Osteoblast (primary cell): ENCODE results near the gene NEUROD2. TPM values are rescaled to one million over a fixed set of nuclear protein-coding genes. Genes with fewer than 3 reads are reported as not detected.

ENCODE experiments used
- DNase-seq: peaks from one replicate; pipeline ENCODE4 v3.0.0; 2011; ENCODE audit warnings: low spot score, mixed read lengths; ENCODE audit not compliant: insufficient read length; ENCODE audit errors: missing footprints
- H2AFZ ChIP-seq: 2 replicates; pipeline ENCODE4 v1.6.0; 2011; ENCODE audit warnings: mild to moderate bottlenecking, low read length
- H3K27ac ChIP-seq: 2 replicates; pipeline ENCODE4 v1.5.1; 2011; ENCODE audit warnings: mild to moderate bottlenecking, low read depth, low read length, moderate library complexity
- H3K27me3 ChIP-seq: 2 replicates; pipeline ENCODE4 v1.6.0; 2012; ENCODE audit warnings: mild to moderate bottlenecking, control low read depth, inconsistent platforms, low read length, moderate library complexity; ENCODE audit not compliant: insufficient read depth
- H3K36me3 ChIP-seq: 2 replicates; pipeline ENCODE4 v1.5.1; 2011; ENCODE audit warnings: mild to moderate bottlenecking, low read length, control low read depth, moderate library complexity; ENCODE audit not compliant: insufficient read depth
- H3K4me1 ChIP-seq: 2 replicates; pipeline ENCODE4 v1.5.1; 2011; ENCODE audit warnings: mild to moderate bottlenecking, low read length, control low read depth, moderate library complexity; ENCODE audit not compliant: insufficient read depth
- H3K4me2 ChIP-seq: 2 replicates; pipeline ENCODE4 v1.6.0; 2011; ENCODE audit warnings: mild to moderate bottlenecking, low read length; ENCODE audit not compliant: insufficient read depth
- H3K4me3 ChIP-seq: fragments of 200-600 bp; sonication (generic); 3 replicates; pipeline ENCODE4 v1.5.1; 2012; ENCODE audit warnings: mild to moderate bottlenecking, low read length, inconsistent platforms; ENCODE audit not compliant: insufficient read depth
- H3K79me2 ChIP-seq: 2 replicates; pipeline ENCODE4 v1.6.0; 2012; ENCODE audit warnings: mild to moderate bottlenecking, low read length, control low read depth, inconsistent platforms; ENCODE audit not compliant: insufficient read depth
- H3K9me3 ChIP-seq: 2 replicates; pipeline ENCODE4 v1.5.1; 2011; ENCODE audit warnings: low read depth, low read length, control low read depth
- H4K20me1 ChIP-seq: 2 replicates; pipeline ENCODE4 v1.6.0; 2012; ENCODE audit warnings: mild to moderate bottlenecking, low read length, control low read depth; ENCODE audit not compliant: insufficient read depth
- total RNA-seq: library from RNA; depleted of rRNA; stranded (reverse); fragments of >200 nt; gene quantifications from 2 replicates; pipeline ENCODE4 v1.2.3, GENCODE V29; 2012
- TF ChIP-seq, protein P1 (sequence below): IDR thresholded peaks from 2 replicates; pipeline ENCODE4 v1.5.1; 2011; ENCODE audit warnings: mild to moderate bottlenecking, low read depth, low read length, moderate library complexity; ENCODE audit errors: extremely low read depth

Gene NEUROD2
- total RNA-seq, 1 donor: not detected

DNA sequence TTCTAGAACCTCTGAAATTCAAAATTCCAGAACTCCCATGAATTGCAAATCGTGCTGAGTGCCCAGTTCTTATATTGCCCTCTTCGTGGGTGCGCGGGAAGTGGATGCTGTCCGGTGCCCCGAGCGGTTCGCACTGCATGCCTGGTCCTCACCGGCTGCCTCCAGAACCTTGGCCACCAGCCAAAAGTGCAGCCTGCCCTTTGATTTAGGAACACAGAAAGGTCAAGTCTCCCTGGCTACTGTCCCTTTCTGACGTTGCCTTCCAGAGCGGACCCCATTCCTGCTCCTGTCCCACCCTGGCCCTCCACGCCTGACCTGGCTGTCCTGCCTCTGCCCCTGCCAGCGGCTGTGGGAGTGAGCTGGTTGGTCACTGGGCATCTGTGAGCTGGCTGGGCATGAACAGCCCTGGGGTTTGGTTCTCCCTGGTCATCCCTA lies 9.7 kb downstream of the NEUROD2 start:
- Histone ChIP-seq H3K79me2 (no peaks in the 10 kb centered on the region), H3K4me2 (no peak overlapping the region), H3K27me3 (peaks cover 87% of the 10 kb centered on the region), H3K9me3 (no peaks in the 10 kb centered on the region), H4K20me1 (peaks cover 3% of the 10 kb centered on the region), H3K36me3 (no peaks in the 10 kb centered on the region), H2AFZ (no peak overlapping the region), H3K4me3 (no peak overlapping the region), H3K27ac (no peak overlapping the region), H3K4me1 (no peaks in the 10 kb centered on the region)
- TF ChIP-seq, protein P1, sequence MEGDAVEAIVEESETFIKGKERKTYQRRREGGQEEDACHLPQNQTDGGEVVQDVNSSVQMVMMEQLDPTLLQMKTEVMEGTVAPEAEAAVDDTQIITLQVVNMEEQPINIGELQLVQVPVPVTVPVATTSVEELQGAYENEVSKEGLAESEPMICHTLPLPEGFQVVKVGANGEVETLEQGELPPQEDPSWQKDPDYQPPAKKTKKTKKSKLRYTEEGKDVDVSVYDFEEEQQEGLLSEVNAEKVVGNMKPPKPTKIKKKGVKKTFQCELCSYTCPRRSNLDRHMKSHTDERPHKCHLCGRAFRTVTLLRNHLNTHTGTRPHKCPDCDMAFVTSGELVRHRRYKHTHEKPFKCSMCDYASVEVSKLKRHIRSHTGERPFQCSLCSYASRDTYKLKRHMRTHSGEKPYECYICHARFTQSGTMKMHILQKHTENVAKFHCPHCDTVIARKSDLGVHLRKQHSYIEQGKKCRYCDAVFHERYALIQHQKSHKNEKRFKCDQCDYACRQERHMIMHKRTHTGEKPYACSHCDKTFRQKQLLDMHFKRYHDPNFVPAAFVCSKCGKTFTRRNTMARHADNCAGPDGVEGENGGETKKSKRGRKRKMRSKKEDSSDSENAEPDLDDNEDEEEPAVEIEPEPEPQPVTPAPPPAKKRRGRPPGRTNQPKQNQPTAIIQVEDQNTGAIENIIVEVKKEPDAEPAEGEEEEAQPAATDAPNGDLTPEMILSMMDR: no peak
- DNase-seq: peak; percentile 73

DNA sequence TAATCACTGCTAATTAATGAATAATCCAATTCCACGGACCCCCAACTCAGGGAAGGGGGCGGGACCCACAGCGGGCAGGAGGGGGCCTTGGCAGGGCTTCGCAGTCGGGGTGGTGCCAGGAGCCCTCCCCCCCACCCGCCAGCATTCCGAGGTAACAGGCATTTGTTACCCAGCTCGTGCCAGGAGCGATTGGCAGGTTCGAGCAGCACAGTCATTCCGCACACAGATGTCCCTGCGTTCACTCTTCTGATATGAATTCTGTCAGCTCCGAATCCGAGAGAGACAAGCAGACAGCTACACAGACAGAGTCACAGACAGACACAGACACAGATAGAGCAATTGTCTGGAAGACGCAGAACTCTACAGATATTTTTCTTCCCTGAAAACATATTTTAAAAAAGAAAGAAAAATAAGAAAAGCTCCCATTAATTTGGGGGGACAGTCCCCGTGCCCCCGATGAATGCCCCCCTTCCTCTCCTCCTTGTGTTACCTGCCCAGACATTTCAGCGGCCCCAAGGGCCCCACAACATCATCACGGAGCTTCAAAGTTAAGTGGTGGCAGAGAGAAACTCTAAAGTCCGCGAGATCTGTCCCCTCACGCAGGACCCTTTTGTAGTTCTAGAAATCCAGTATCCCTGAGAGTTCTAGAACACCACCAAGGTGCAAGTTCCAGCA lies 10.2 kb downstream of the NEUROD2 start:
- Histone ChIP-seq H3K27ac (no peak overlapping the region), H2AFZ (no peak overlapping the region), H3K9me3 (no peaks in the 10 kb centered on the region), H4K20me1 (peaks cover 3% of the 10 kb centered on the region), H3K4me1 (no peaks in the 10 kb centered on the region), H3K36me3 (no peaks in the 10 kb centered on the region), H3K79me2 (no peaks in the 10 kb centered on the region), H3K27me3 (peaks cover 82% of the 10 kb centered on the region), H3K4me3 (no peak overlapping the region), H3K4me2 (no peak overlapping the region)
- TF ChIP-seq, protein P1: no peak
- DNase-seq: peak; percentile 41

DNA sequence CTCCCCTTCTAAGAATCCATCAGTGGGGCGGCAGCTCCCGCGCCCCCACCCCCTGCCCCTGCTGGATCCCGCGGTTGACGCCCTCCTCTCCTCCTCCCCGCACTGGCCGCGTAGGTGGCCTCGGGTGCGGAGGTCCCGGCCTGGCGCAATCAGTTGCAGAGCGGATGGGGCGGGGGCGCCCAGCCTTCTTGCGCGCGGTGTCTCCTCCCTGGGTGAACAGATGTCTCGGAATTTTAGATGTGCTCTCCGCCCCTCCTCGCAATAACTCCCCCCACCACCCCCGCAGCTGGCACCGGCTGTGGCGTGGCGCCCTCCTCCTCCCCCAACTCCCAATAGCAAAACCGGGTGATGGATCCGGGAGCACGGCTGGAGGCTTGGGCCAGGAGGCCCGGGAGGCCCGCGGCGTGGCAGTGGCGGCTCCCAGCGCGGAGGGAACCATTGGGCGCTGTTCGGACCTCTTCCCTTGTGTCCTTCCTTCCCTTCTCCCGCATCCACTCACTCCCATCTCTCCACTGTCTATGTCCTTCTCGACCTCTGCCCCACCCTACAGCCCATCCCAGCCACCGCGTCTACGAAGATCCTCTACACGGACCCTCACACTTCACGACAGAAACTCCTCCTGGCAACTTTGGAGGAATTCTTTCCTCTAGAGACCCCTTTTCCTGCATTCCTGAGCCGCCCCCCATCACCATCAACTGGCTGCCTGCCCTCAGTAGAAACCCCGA lies 11.0 kb downstream of the NEUROD2 start:
- peak; percentile 81 for DNase-seq
- Histone ChIP-seq H3K27me3 (peaks cover 74% of the 10 kb centered on the region), H3K27ac (no peak overlapping the region), H3K79me2 (no peaks in the 10 kb centered on the region), H3K4me2 (no peak overlapping the region), H4K20me1 (peaks cover 3% of the 10 kb centered on the region), H2AFZ (no peak overlapping the region), H3K4me3 (no peak overlapping the region), H3K36me3 (no peaks in the 10 kb centered on the region), H3K4me1 (no peaks in the 10 kb centered on the region), H3K9me3 (no peaks in the 10 kb centered on the region)
- TF ChIP-seq, protein P1: no peak

DNA sequence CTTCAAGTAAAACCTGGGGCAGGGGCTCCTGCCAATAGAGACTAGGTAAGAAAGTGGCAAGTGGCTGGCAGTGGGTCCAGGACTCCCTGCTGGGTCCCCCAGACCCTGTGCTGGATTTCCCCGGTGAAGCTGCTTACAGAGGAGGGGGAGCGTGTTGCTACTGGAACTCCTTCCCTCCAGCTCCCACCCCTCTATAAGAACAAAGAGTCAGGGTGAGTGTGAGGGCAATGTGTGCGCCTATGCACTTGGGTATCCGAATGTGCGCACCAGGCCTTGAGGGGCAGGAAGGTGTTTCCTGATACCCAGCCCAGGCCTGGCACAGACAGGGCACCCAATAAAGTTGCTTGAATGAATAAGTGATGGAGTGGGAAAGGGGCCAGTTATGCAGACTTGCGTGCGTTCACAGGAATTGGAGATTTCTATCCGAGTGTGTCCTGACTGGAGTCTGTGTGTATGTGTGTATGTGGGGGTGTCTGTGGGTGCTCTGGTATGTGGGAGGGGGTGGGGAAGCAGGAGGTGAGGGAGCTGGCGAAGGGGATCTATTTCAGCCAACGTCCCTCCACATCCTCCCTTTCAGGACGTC lies 11.7 kb downstream of the NEUROD2 start:
- no peaks in the 10 kb centered on the region for H3K9me3 ChIP-seq
- H3K4me2 ChIP-seq: no peak overlapping the region
- TF ChIP-seq, protein P1: no peak
- H3K36me3 ChIP-seq: no peaks in the 10 kb centered on the region
- DNase-seq: peak; percentile 68
- H3K27ac ChIP-seq: no peak overlapping the region
- H3K4me1 ChIP-seq: no peaks in the 10 kb centered on the region
- H3K4me3 ChIP-seq: no peak overlapping the region
- peaks cover 67% of the 10 kb centered on the region for H3K27me3 ChIP-seq
- no peak overlapping the region for H2AFZ ChIP-seq
- H3K79me2 ChIP-seq: no peaks in the 10 kb centered on the region
- H4K20me1 ChIP-seq: peaks cover 5% of the 10 kb centered on the region
